MV-4-11 (cell line): ENCODE measurements around the gene POLR2C.

ENCODE experiments used
- DNase-seq: peaks from one replicate; lab custom pipeline; 2025; lab: John Stamatoyannopoulos, UW

Gene POLR2C

DNA sequence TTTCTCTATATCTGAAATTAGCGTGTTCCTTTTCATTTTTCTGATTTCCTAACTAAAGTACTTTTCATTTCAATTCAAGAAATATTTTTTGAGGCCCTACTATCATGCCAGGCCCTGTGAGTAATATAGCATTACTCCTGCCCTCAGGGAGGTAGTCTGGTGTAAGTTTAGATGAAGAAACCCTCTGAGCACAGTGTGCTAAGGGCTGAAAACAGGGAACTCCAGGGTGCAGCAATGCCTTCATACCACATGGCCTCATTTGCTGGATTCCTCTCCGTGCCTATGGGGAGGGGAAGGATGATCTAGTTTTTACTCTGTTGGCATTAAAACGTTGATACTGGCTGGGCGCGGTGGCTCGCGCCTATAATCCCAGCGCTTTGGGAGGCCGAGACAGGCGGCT is 10.5 kb upstream of the POLR2C start:
- no peak for DNase-seq

DNA sequence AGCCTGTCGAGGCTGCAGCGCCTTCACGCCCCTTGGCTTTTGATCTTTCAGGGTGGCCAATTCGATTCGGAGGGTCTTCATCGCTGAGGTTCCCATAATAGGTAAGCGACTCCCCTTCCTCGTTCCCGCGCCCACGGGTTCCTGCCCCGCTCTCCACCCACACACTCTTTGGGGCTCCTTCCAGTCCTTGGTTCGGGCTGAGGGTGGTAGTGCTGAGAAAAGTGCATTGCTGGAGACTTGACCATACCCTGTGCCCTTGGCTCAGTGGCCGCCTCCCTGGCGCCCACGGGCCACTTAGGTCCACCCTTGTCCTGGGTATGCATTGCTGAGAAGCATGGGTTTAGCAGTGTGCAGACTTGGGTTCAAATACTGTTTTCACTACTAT is 491 bp downstream of the POLR2C start:
- DNase-seq, result no peak

DNA sequence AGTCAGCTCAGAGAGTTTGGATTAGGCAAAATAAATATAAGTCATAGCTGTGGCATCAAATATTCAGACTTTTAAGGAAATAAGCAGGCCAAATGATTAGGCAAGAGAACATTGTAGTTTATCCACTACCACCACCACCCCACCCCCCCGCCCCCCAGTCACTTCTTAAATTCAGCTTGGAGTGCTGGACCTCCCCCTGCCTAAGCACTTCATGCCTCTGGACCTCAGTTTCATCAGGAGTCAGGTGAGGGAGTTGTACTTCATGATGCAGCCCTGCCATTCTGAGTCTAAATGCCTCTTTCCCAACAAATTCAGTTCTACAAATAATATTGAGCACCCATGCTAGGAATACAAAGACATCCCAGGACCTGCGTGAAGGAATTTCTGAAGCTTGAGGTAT is 2.0 kb downstream of the POLR2C start:
- DNase-seq, result no peak

GRCh38 chr16:57468346-57468745 is 5.9 kb downstream of the POLR2C start:
- no peak for DNase-seq

GRCh38 chr16:57469046-57469445 is 6.6 kb downstream of the POLR2C start:
- no peak for DNase-seq

- no peak for DNase-seq
Measured at GRCh38 chr16:57469917-57470470, 7.5 kb downstream of the POLR2C start.

GRCh38 chr16:57470711-57471110 is 8.2 kb downstream of the POLR2C start:
- no peak for DNase-seq

DNA sequence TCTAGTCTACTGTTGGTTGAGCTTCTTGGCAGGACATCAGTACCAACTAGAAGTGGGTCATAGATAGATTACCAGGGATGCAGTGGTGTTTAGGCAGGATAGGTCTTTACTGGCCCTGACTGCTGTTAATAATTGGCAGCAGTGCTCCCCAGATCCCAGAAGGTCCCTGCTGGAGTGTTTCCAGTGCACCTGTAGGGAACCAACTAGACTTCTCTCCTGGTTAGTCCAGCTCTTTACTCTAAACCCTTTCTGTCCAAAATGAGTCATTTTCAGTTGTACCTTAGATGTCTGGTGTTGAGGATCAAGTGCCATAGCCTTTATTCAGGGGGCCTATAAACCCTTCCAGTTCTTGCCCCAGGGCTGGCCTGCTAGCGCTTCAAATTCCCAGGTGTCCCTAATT is 8.7 kb downstream of the POLR2C start:
- no peak for DNase-seq

GRCh38 chr16:57471852-57472664 is 9.6 kb downstream of the POLR2C start:
- no peak for DNase-seq

GRCh38 chr16:57472665-57473060 is 10.2 kb downstream of the POLR2C start:
- no peak for DNase-seq

DNA sequence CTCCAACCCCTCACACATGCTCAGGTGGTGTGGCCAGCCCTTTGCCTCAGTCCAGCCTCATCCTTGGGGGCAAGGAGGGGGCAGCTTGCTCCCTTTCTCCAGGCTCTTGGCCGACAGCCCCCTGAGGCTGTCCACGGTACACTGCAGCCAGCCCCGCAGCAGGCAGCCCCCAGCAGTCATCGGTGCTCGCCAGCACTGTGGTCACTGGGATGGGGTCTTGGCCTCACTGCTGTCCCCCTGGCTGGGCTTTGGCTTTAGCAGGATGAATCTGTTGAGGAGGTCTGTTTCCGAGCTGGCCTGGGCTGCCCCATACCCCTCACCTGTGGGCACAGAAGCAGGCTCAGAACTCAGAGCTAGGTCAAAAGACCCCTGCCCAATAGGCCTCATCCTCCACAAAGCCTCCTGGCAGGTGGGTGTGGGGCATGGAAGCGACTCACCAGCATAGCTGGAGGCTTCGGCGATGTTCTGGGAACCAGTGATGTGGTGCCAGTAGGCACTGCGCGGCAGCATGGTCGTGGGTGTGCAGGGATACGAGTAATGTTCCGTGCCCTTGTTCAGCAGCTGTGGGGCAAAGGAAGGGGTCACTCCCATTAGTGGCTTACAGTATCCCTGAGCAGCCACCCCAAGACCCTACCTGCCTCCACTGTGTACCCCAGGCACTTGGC is 10.8 kb downstream of the POLR2C start:
- no peak for DNase-seq

- DNase-seq, result no peak
Measured at GRCh38 chr16:57473906-57474305, 11.4 kb downstream of the POLR2C start.

DNA sequence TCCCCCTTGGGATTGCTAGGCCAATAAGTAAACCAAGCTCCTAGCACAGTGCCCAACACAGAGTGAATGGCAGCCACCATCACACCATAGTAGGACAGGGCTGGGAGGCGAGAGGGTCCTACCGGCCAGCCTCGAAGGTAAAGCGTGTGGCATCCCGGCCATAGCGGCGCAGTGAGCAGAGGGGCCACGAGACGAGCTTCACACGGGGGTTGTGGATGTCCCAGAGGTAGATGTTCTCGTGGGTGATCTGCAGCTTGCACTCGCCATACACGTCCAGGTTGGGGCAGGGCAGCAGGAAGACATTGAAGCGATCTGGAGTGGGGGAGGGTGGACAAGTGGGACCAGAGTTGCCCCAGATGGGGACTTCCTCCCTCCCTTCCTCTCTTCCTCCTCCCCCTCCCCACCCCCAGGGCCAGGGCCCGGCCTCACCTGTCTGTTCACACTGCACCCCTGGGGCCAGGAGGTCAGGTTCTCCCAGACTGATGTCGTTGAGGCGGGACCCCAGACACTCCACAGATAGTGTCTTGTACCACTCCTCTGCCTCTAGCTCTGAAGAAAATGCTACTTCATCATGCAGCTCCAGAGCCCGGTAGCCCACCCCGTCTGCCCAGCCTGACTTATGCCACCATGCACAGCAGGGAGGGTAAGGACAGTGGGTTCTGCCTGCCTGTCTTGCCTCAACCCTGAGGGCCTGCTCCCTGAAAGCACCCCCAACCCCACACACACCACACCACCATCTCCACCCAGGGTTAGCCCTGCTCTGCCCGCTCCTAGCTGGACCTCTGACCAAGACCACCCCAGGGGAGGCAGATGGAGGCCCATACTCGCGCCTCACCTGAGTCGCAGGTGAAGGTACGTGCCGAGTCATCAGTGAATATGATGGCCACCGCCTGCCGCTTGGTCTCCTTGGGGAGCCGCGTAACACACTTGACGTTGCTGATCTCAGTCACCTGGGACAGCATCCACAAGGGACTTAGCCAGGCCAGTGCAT is 12.5 kb downstream of the POLR2C start:
- DNase-seq, result no peak

- DNase-seq, result peak; percentile 53
Measured at GRCh38 chr16:57475711-57476339, 13.3 kb downstream of the POLR2C start.

GRCh38 chr16:57476546-57477410 is 14.3 kb downstream of the POLR2C start:
- DNase-seq, result no peak

DNA sequence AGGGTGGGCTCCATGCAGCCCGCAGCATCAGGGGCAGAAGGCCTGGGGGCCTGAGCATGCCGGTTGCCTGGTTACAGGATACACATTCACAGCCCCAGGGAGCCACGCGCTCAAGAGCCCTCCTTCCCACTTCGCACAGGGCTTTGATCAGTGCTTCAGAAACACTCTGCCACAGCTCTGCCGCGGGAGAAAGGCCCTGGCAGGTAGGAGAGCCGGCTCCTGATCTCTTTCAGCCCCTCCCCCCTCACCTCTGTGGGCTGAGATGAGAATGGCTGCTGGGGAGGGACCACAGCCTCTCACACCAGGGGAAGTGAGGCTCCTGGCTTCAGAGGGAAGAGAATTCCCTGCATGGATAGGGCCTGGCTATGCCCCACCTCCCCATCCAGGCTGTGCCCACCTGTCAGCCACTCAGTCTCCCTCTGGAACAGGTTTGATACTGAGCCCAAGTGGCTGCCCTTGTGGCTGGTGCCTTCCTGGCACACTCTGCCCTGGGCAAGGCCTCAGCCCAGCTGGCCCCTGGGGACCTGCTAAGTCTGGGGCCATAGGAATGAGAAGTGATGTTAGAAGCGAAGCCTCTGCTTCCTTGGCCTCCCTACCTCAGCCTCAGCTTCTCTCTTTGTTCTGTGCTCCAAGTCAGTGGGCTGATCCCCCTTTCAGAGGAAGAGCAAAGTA is 15.2 kb downstream of the POLR2C start:
- no peak for DNase-seq

GRCh38 chr16:57478396-57479204 is 16.1 kb downstream of the POLR2C start:
- no peak for DNase-seq

GRCh38 chr16:57479205-57479975 is 16.9 kb downstream of the POLR2C start:
- no peak for DNase-seq
